Nephron (organoid): ENCODE results near the gene DOCK3.

Experiments used
- H3K27ac Mint-ChIP-seq, 3 experiments: 2 replicates each; pipeline ENCODE4 v1.8.0; 2020; ENCODE audit warnings: mixed read lengths in 3 of 3, mild to moderate bottlenecking in 2 of 3, moderate library complexity in 1 of 3
- H3K27me3 Mint-ChIP-seq: 2 replicates; pipeline ENCODE4 v1.8.0; 2021; ENCODE audit warnings: low read depth, mild to moderate bottlenecking, moderate library complexity, mixed read lengths
- H3K36me3 Mint-ChIP-seq: 2 replicates; pipeline ENCODE4 v1.8.0; 2020; ENCODE audit warnings: low read depth, mixed read lengths
- H3K4me1 Mint-ChIP-seq: 2 replicates; pipeline ENCODE4 v1.8.0; 2020; ENCODE audit warnings: mixed read lengths
- H3K4me3 Mint-ChIP-seq, 3 experiments: 2 replicates each; pipeline ENCODE4 v1.8.0; 2020; ENCODE audit warnings: mild to moderate bottlenecking in 3 of 3, mixed read lengths in 3 of 3, moderate library complexity in 2 of 3
- H3K9me3 Mint-ChIP-seq: 2 replicates; pipeline ENCODE4 v1.8.0; 2020; ENCODE audit warnings: mixed read lengths
- TF ChIP-seq, protein P1 (sequence below), 3 experiments: fragments of 200-600 bp; sonication (generic); IDR thresholded peaks; one replicate each; pipeline ENCODE4 v1.5.0; 2021; ENCODE audit warnings: antibody characterized with exemption in 3 of 3; ENCODE audit not compliant: unreplicated experiment in 3 of 3

The DOCK3 gene, protein sequence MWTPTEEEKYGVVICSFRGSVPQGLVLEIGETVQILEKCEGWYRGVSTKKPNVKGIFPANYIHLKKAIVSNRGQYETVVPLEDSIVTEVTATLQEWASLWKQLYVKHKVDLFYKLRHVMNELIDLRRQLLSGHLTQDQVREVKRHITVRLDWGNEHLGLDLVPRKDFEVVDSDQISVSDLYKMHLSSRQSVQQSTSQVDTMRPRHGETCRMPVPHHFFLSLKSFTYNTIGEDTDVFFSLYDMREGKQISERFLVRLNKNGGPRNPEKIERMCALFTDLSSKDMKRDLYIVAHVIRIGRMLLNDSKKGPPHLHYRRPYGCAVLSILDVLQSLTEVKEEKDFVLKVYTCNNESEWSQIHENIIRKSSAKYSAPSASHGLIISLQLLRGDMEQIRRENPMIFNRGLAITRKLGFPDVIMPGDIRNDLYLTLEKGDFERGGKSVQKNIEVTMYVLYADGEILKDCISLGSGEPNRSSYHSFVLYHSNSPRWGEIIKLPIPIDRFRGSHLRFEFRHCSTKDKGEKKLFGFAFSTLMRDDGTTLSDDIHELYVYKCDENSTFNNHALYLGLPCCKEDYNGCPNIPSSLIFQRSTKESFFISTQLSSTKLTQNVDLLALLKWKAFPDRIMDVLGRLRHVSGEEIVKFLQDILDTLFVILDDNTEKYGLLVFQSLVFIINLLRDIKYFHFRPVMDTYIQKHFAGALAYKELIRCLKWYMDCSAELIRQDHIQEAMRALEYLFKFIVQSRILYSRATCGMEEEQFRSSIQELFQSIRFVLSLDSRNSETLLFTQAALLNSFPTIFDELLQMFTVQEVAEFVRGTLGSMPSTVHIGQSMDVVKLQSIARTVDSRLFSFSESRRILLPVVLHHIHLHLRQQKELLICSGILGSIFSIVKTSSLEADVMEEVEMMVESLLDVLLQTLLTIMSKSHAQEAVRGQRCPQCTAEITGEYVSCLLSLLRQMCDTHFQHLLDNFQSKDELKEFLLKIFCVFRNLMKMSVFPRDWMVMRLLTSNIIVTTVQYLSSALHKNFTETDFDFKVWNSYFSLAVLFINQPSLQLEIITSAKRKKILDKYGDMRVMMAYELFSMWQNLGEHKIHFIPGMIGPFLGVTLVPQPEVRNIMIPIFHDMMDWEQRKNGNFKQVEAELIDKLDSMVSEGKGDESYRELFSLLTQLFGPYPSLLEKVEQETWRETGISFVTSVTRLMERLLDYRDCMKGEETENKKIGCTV (N-terminal part only)

GRCh38 chr3:50674349-50675178, at the start of gene DOCK3:
Gene DOCK3 (plus strand): TSS chr3:50674927. CDS start chr3:50675264, 337 bp downstream.
- TF ChIP-seq, protein P1, sequence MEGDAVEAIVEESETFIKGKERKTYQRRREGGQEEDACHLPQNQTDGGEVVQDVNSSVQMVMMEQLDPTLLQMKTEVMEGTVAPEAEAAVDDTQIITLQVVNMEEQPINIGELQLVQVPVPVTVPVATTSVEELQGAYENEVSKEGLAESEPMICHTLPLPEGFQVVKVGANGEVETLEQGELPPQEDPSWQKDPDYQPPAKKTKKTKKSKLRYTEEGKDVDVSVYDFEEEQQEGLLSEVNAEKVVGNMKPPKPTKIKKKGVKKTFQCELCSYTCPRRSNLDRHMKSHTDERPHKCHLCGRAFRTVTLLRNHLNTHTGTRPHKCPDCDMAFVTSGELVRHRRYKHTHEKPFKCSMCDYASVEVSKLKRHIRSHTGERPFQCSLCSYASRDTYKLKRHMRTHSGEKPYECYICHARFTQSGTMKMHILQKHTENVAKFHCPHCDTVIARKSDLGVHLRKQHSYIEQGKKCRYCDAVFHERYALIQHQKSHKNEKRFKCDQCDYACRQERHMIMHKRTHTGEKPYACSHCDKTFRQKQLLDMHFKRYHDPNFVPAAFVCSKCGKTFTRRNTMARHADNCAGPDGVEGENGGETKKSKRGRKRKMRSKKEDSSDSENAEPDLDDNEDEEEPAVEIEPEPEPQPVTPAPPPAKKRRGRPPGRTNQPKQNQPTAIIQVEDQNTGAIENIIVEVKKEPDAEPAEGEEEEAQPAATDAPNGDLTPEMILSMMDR (IDR thresholded peaks at IDR 0.05; ENCODE audit: unreplicated experiment in 3 of 3): no peak
- Mint-ChIP-seq H3K27ac (no peak within 1 kb of the TSS), H3K9me3 (no peaks in the 10 kb centered on the region), H3K4me3 (peak within 1 kb of the TSS; percentile 75 to 81 (median 76)), H3K27me3 (peaks cover 91% of the 10 kb centered on the region), H3K4me1 (peaks cover 4% of the 10 kb centered on the region), H3K36me3 (no peaks in the 10 kb centered on the region)

DNA sequence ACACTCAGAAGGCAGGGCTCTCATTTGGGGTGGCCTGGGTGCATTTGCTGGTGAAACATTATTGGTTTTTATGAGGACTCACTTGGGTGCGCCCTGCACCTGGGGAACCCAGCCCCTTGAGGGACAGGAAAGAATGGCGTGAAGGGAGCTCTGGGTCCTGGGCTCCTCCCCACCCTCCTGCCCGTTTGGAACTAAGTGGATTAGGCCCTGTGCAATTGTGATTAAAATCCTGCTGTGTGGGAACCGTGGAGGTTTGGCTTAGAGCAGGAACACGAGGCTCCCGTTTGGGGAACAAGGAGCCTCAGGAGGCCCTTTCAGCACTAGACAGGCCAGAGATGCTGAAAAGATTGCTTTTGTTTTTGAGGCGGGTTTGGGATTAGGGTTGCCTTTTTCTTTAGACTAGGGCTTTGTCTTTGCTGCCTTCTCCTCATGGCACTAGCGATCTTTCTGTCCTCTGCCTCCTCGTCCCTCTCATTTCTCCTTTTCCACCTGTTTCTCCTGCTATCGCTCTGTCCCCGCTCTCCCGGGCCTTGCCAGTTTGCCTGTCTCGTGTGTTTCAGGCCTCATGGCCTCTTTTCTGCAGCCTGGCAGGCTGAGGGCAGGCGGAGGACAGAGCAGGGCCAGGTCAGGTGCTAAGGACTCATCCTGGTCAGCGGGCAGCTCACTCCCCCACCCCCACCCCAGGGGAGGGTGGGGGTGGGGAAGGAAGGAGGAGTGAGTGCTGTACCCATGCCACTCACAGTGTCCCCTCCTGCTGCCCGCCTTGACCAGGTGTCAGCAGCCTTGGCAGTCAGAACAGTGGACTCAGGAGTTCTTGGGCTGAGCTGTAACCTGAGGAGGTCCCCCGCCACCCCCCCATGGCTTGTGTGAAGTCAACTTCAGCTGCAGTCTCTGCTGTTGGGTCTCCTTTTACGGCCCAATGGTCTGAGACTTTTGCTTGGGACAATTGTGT, 49.2 kb upstream of the DOCK3 start:
- Mint-ChIP-seq H3K9me3 (no peaks in the 10 kb centered on the region), H3K27me3 (peaks cover 4% of the 10 kb centered on the region), H3K4me1 (peaks cover 7% of the 10 kb centered on the region), H3K4me3 (no peak overlapping the region), H3K27ac (no peak overlapping the region), H3K36me3 (peaks cover 8% of the 10 kb centered on the region)
- TF ChIP-seq, protein P1 (IDR thresholded peaks at IDR 0.05; ENCODE audit: unreplicated experiment in 3 of 3): no peak

DNA sequence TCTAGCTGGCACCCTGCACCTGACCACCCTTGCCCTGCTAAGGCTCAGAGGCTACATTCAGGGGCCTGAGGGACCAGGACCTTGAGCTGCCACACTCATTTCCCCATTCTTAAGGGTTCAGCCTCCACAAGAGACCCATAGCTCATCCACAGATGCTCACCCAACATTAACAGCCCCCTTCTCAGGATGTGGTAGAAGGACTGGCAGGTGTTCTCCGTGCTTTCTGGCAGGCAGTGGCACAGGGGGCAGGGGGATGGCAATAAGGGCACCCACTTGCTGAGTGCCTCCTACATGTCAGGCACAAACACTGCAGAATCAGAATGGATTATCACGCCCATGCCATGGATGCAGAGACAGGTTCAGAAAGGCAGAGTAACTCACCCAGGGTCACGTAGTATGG, 48.3 kb upstream of the DOCK3 start:
- TF ChIP-seq, protein P1 (IDR thresholded peaks at IDR 0.05; ENCODE audit: unreplicated experiment in 3 of 3): no peak
- peaks cover 4% of the 10 kb centered on the region for H3K36me3 Mint-ChIP-seq
- no peak overlapping the region for H3K27ac Mint-ChIP-seq
- H3K4me1 Mint-ChIP-seq: peaks cover 12% of the 10 kb centered on the region
- no peaks in the 10 kb centered on the region for H3K9me3 Mint-ChIP-seq
- peaks cover 10% of the 10 kb centered on the region for H3K27me3 Mint-ChIP-seq
- no peak overlapping the region for H3K4me3 Mint-ChIP-seq

DNA sequence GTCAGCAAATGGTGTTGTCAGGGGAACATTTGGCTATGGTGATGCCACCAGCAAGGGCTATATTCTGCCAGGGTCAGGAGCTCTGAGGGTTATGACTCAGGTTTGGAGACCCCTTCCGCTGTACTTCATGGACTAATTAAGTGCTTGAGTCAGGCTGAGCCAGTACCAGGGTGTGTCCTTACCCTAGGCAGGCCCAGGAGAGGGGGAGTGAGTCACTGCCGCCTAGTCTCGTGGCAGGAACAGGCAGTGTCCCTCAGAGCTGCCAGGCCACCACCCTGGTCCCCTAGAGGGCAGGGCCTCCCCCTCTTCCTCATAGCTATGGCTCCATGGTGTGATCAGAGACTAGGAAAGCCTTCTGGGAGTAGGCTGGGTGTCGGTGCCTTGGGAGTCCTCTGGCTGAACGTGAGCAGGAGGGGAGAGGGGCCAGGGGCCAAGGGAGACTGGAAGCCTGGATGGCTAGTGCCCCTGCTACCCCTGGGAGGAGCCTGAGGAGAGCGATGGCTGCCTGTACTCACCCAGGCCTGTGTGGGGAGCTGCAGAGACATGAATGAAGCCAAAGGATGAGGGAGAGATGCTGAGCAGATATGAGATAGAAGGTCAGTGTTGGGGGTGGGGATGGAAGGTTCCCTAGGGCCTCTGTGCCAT, 47.2 kb upstream of the DOCK3 start:
- H3K4me3 Mint-ChIP-seq: no peak overlapping the region
- peaks cover 23% of the 10 kb centered on the region for H3K4me1 Mint-ChIP-seq
- H3K27me3 Mint-ChIP-seq: peaks cover 13% of the 10 kb centered on the region
- TF ChIP-seq, protein P1 (IDR thresholded peaks at IDR 0.05; ENCODE audit: unreplicated experiment in 3 of 3): peak in 1 of 3 experiments; percentile 10
- H3K27ac Mint-ChIP-seq: no peak overlapping the region
- H3K36me3 Mint-ChIP-seq: peaks cover 4% of the 10 kb centered on the region
- no peaks in the 10 kb centered on the region for H3K9me3 Mint-ChIP-seq
